Heart right ventricle (tissue), 16 donors: ENCODE measurements around the gene NBEAL2. TPM values are rescaled to one million over a fixed set of nuclear protein-coding genes. Genes with fewer than 3 reads are reported as not detected.

Experiments used
- ATAC-seq, 8 donors: fragments of 200-7000 bp; cut with Tn5 transposase; one replicate each; pipeline ENCODE4 v1.9.1; 2020; ENCODE audit warnings: mild to moderate bottlenecking in 8 of 8, moderate library complexity in 8 of 8, moderate number of reproducible peaks in 1 of 8
- DNase-seq, 2 donors: peaks; one replicate each; pipeline ENCODE4 v3.0.0-alpha.2; 2020
- H3K27ac ChIP-seq, 10 donors: fragments of 200-600 bp; sonication (generic) in 2 of 10; one replicate each; pipeline versions ENCODE4 v1.5.0 to v1.8.0; 2020 to 2022; ENCODE audit warnings: mild to moderate bottlenecking in 3 of 10
- H3K27me3 ChIP-seq, 7 donors: fragments of 200-600 bp; one replicate each; pipeline ENCODE4 v1.8.0; 2021 to 2022; ENCODE audit warnings: mild to moderate bottlenecking in 2 of 7
- H3K36me3 ChIP-seq, 9 donors: fragments of 200-600 bp; sonication (generic) in 1 of 9; one replicate each; pipeline versions ENCODE4 v1.5.0 to v1.8.0; 2020 to 2022; ENCODE audit warnings: mild to moderate bottlenecking in 2 of 9
- H3K4me1 ChIP-seq, 9 donors: fragments of 200-600 bp; sonication (generic) in 1 of 9; one replicate each; pipeline versions ENCODE4 v1.5.0 to v1.8.0; 2020 to 2022; ENCODE audit warnings: mild to moderate bottlenecking in 4 of 9
- H3K4me3 ChIP-seq, 10 donors: fragments of 200-600 bp; sonication (generic) in 2 of 10; one replicate each; pipeline versions ENCODE4 v1.5.0 to v1.8.0; 2020 to 2022; ENCODE audit warnings: mild to moderate bottlenecking in 7 of 10, moderate library complexity in 2 of 10
- H3K9me3 ChIP-seq, 11 donors: fragments of 200-600 bp in 10 of 11; sonication (generic) in 2 of 11; one replicate each; pipeline versions ENCODE4 v1.5.0 to v1.8.0; 2013 to 2022; ENCODE audit warnings: mild to moderate bottlenecking in 2 of 11, control low read depth in 1 of 11, moderate library complexity in 1 of 11
- WGBS, 2 donors: extraction: QIAGEN DNeasy Blood & Tissue Kit; methylation state at CpG; one replicate each; pipeline ENCODE4 v1.1.7; 2013; ENCODE audit warnings: inconsistent platforms in 1 of 2; 5-methylcytosine and 5-hydroxymethylcytosine counted together
- intact Hi-C, 10 donors: fragments of 100-400 bp; cut with DNase I; formaldehyde crosslinking; loops; one replicate each; pipeline versions ENCODE4 v1.11.1 to v1.14.2; 2022
- polyA plus RNA-seq, 2 donors: library from polyadenylated mRNA; stranded (reverse); fragments of 200-250 nt; gene quantifications; one replicate each; pipeline ENCODE4 v1.2.3, GENCODE V29; 2013
- total RNA-seq, 10 donors: library from RNA; stranded (reverse); fragmentation: NEBNext Ultra II Directional in 3 of 10; extraction: Animal tissue kit (Norgen Biotek cat#: 25700) in 3 of 10; gene quantifications; one replicate each; pipeline versions ENCODE4 v1.2.1 to v1.2.4, GENCODE V29; 2021 to 2023
- TF ChIP-seq, protein P1 (sequence below), 9 donors: fragments of 200-600 bp; sonication (generic) in 2 of 9; IDR thresholded peaks; one replicate each; pipeline versions ENCODE4 v1.5.0 to v1.8.0; 2021 to 2022; ENCODE audit warnings: antibody characterized with exemption in 9 of 9, mild to moderate bottlenecking in 5 of 9, moderate library complexity in 1 of 9
- donor health status: Arrhythmogenic right ventricular cardiomyopathy.
- donor health status: ischemic (EF 13 %, LVEDD 7.1; RV severe dilation, severe dysfunction).
- donor health status: healthy with polysubstance abuse.
- donor health status: DM: no; HTN: yes; CAD: no.
- donor health status: DM: no; HTN: no; CAD: no.
- donor health status: ischemic (EF 25% LVEDD 6.9; RV normal size, moderate dysfunction).
- donor health status: ischemic (EF 25% LVEDD 5.7; RV mildly dilated, moderate dysfunction).
- donor health status: healthy.
- donor health status: DM: yes; HTN: yes; CAD: no.
- donor health status: Ischemic cardiomyopathy.
- donor health status: ischemic (EF 35%, LVEDD 5.7; RV mildly dilated, moderate dysfunction).
- donor health status: nonischemic (EF 11% LVEDD 7.7; RV severe dilation, severe dysfunction).
- donor health status: DM: yes; HTN: yes; CAD: no.
- donor health status: PGD.
- donor health status: ischemic (EF 29% LVEDD 5.4; RV normal size, mild dysfunction).
- donor health status: nonischemic (EF 23%, LVEDD 6.1; RV moderate dilation, normal function).

Gene NBEAL2
- total and polyA plus RNA-seq, 12 donors, result 7.6 to 51.1 (median 13.7) TPM

GRCh38 chr3:46986782-46987310, 7.4 kb downstream of the NBEAL2 start:
- no peaks in the 10 kb centered on the region for H3K27me3 ChIP-seq
- peak overlapping the region in 8 of 10 donors; percentile 15 to 90 (median 67) for H3K27ac ChIP-seq
- peak overlapping the region in 1 of 10 donors; percentile 53 for H3K4me3 ChIP-seq
- H3K4me1 ChIP-seq, result peaks cover 6 to 89% (median 26%) of the 10 kb centered on the region in 9 donors
- DNase-seq (no peak), ATAC-seq (no peak)
- 81 to 84% methylated on average over 3 of the region's 3 CpGs for WGBS, 2 donors
- no peaks in the 10 kb centered on the region for H3K9me3 ChIP-seq
- H3K36me3 ChIP-seq, result peaks cover 0 to 31% (median 0%) of the 10 kb centered on the region in 9 donors
- intact Hi-C loops, result no loop called here
- TF ChIP-seq, protein P1, sequence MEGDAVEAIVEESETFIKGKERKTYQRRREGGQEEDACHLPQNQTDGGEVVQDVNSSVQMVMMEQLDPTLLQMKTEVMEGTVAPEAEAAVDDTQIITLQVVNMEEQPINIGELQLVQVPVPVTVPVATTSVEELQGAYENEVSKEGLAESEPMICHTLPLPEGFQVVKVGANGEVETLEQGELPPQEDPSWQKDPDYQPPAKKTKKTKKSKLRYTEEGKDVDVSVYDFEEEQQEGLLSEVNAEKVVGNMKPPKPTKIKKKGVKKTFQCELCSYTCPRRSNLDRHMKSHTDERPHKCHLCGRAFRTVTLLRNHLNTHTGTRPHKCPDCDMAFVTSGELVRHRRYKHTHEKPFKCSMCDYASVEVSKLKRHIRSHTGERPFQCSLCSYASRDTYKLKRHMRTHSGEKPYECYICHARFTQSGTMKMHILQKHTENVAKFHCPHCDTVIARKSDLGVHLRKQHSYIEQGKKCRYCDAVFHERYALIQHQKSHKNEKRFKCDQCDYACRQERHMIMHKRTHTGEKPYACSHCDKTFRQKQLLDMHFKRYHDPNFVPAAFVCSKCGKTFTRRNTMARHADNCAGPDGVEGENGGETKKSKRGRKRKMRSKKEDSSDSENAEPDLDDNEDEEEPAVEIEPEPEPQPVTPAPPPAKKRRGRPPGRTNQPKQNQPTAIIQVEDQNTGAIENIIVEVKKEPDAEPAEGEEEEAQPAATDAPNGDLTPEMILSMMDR (IDR thresholded peaks at IDR 0.05), result no peak

DNA sequence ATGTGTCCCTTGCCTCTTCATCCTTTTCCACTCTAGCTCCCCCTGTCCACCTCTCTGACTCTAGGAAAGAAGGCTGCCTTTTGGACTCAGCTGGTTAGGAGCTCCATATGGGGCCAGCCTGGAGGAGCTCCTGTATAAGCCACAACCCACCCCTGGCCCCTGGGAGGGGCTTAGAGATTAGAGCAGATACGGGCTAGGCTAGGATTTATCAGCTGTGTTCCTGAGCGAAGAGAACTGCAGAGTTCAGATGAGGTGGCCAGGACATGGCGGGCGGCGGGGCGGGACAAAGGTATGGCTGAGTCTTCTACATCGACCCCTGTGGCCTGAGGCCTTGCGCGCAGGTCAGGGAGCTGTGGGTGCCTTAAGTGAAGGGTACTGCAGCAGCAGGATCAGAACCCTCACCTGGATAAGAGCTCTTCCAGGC, 7.9 kb downstream of the NBEAL2 start:
- Histone ChIP-seq H3K27me3 (no peaks in the 10 kb centered on the region), H3K27ac (peak overlapping the region in 8 of 10 donors; percentile 15 to 90 (median 67)), H3K9me3 (no peaks in the 10 kb centered on the region), H3K4me1 (peaks cover 6 to 84% (median 22%) of the 10 kb centered on the region in 9 donors), H3K36me3 (peaks cover 0 to 36% (median 0%) of the 10 kb centered on the region in 9 donors), H3K4me3 (peak overlapping the region in 4 of 10 donors; percentile 5 to 53 (median 30))
- no peak for DNase-seq
- ATAC-seq, result peak in 4 of 8 donors; percentile 2 to 10 (median 2)
- intact Hi-C loops, result no loop called here
- TF ChIP-seq, protein P1 (IDR thresholded peaks at IDR 0.05), result no peak
- WGBS, 2 donors, result 70 to 82% methylated on average over 9 of the region's 9 CpGs

DNA sequence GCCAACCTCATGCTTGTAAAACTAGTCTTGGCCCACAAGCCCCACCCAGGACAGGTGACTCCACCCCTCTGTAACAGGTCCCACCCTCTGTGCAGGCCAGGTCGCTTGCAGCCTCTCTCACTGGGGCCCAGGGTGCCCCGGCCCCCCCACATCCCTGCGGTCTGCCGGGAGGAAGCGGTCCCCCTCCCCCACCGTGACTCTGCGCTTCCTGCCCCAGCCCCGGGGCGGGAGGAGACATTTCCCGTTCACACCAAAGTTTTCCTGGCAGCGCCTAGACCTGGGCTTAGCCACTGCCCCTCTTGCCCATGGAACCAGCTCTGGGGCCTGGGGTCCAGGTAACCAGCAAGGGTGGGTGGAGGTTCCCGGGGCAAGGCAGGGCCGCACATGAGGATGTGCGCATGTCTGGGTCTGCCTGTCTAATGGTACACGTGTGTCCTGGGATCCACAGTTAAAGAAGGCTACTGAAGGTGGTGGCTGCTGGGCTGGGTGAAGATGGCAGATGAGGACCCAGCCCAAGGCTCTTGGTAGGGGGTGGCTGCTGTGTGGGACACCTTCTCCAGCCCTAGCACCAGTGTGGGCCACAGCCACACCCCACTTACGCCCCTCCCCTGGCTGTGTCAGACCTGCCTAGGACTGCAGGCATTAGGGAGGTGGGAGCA, 8.4 kb downstream of the NBEAL2 start:
- Histone ChIP-seq H3K4me3 (peak overlapping the region in 7 of 10 donors; percentile 5 to 53 (median 24)), H3K36me3 (peaks cover 0 to 41% (median 0%) of the 10 kb centered on the region in 9 donors), H3K9me3 (no peaks in the 10 kb centered on the region), H3K27ac (peak overlapping the region in 9 of 10 donors; percentile 35 to 90 (median 62)), H3K4me1 (peaks cover 6 to 79% (median 20%) of the 10 kb centered on the region in 9 donors), H3K27me3 (no peaks in the 10 kb centered on the region)
- 44 to 63% methylated on average over 16 of the region's 16 CpGs for WGBS, 2 donors
- DNase-seq, result peak; percentile 70 to 71
- intact Hi-C loops, result no loop called here
- TF ChIP-seq, protein P1 (IDR thresholded peaks at IDR 0.05), result no peak
- ATAC-seq, result peak; percentile 67 to 88 (median 78)

DNA sequence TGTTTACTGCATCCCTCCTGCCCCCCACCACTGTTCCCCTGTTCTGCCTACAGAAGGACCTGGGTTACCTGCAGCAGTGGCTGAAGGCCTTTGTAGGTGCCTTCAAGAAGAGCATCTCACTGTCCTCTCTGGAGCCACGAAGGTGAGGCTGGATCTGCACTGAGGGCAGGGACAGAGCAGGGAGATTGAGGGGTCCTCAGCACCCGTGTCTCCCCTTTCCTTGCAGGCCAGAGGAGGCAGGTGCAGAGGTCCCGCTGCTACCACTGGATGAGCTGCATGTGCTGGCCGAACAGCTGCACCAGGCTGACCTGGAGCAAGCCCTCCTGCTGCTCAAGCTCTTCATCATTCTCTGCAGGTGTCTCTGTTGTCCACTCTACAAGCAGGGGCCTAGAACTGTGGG, 9.2 kb downstream of the NBEAL2 start:
- H3K27ac ChIP-seq, result peak overlapping the region in 5 of 10 donors; percentile 53 to 90 (median 62)
- TF ChIP-seq, protein P1 (IDR thresholded peaks at IDR 0.05), result no peak

More for the DNA sequence above, 9.2 kb downstream of the NBEAL2 start:
- no peaks in the 10 kb centered on the region for H3K27me3 ChIP-seq
- ATAC-seq (no peak), DNase-seq (no peak)
- H3K36me3 ChIP-seq, result peaks cover 0 to 48% (median 0%) of the 10 kb centered on the region in 9 donors
- H3K4me1 ChIP-seq, result peaks cover 6 to 74% (median 20%) of the 10 kb centered on the region in 9 donors
- 91 to 95% methylated on average over 4 of the region's 4 CpGs for WGBS, 2 donors
- peak overlapping the region in 1 of 10 donors; percentile 53 for H3K4me3 ChIP-seq
- intact Hi-C loops, result no loop called here
- no peaks in the 10 kb centered on the region for H3K9me3 ChIP-seq
